Measurements from ENCODE around the gene PHOSPHO1.

DNA sequence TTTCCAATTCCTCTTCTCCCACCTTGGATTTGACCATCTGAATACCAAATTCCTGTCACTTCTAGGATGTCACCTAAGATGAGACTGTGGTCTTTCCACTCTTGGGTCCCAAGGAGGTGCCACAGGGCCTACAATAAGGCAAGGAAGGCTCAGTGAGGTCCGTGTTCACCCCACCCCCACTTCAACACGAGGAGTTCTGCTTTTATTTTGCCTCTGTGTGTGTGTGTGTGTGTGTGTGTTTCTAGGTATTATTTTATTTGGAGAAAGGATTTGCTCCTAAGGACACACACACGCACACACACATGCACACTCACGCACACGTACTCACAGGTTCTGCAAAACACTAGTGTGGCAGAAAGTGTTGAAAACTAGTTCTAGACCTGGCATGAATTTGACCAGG, 24.5 kb upstream of the PHOSPHO1 start:
- TF ChIP-seq, protein P1, sequence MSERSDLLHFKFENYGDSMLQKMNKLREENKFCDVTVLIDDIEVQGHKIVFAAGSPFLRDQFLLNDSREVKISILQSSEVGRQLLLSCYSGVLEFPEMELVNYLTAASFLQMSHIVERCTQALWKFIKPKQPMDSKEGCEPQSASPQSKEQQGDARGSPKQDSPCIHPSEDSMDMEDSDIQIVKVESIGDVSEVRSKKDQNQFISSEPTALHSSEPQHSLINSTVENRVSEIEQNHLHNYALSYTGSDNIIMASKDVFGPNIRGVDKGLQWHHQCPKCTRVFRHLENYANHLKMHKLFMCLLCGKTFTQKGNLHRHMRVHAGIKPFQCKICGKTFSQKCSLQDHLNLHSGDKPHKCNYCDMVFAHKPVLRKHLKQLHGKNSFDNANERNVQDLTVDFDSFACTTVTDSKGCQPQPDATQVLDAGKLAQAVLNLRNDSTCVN (CRISPR knock-in tag; IDR thresholded peaks at IDR 0.05; ENCODE audit: borderline replicate concordance): no peak
- TF ChIP-seq ZNF678 (CRISPR knock-in tag; IDR thresholded peaks at IDR 0.05): no peak
- TF ChIP-seq TRIM24 (CRISPR knock-in tag; IDR thresholded peaks at IDR 0.05): no peak
- TF ChIP-seq POLR2A (IDR thresholded peaks at IDR 0.05; ENCODE audit: insufficient read depth in 1 of 2, low read depth in 2 of 2, low read length in 2 of 2): no peak
- TF ChIP-seq, protein P2, sequence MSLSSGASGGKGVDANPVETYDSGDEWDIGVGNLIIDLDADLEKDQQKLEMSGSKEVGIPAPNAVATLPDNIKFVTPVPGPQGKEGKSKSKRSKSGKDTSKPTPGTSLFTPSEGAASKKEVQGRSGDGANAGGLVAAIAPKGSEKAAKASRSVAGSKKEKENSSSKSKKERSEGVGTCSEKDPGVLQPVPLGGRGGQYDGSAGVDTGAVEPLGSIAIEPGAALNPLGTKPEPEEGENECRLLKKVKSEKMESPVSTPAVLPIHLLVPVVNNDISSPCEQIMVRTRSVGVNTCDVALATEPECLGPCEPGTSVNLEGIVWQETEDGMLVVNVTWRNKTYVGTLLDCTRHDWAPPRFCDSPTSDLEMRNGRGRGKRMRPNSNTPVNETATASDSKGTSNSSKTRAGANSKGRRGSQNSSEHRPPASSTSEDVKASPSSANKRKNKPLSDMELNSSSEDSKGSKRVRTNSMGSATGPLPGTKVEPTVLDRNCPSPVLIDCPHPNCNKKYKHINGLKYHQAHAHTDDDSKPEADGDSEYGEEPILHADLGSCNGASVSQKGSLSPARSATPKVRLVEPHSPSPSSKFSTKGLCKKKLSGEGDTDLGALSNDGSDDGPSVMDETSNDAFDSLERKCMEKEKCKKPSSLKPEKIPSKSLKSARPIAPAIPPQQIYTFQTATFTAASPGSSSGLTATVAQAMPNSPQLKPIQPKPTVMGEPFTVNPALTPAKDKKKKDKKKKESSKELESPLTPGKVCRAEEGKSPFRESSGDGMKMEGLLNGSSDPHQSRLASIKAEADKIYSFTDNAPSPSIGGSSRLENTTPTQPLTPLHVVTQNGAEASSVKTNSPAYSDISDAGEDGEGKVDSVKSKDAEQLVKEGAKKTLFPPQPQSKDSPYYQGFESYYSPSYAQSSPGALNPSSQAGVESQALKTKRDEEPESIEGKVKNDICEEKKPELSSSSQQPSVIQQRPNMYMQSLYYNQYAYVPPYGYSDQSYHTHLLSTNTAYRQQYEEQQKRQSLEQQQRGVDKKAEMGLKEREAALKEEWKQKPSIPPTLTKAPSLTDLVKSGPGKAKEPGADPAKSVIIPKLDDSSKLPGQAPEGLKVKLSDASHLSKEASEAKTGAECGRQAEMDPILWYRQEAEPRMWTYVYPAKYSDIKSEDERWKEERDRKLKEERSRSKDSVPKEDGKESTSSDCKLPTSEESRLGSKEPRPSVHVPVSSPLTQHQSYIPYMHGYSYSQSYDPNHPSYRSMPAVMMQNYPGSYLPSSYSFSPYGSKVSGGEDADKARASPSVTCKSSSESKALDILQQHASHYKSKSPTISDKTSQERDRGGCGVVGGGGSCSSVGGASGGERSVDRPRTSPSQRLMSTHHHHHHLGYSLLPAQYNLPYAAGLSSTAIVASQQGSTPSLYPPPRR (CRISPR knock-in tag; IDR thresholded peaks at IDR 0.05; ENCODE audit: borderline replicate concordance): no peak
- TF ChIP-seq, protein P3, sequence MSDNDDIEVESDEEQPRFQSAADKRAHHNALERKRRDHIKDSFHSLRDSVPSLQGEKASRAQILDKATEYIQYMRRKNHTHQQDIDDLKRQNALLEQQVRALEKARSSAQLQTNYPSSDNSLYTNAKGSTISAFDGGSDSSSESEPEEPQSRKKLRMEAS (IDR thresholded peaks at IDR 0.05): no peak
- TF ChIP-seq POLR2AphosphoS5 (IDR thresholded peaks at IDR 0.05; ENCODE audit: low read depth, low read length): no peak
- TF ChIP-seq, protein P4, sequence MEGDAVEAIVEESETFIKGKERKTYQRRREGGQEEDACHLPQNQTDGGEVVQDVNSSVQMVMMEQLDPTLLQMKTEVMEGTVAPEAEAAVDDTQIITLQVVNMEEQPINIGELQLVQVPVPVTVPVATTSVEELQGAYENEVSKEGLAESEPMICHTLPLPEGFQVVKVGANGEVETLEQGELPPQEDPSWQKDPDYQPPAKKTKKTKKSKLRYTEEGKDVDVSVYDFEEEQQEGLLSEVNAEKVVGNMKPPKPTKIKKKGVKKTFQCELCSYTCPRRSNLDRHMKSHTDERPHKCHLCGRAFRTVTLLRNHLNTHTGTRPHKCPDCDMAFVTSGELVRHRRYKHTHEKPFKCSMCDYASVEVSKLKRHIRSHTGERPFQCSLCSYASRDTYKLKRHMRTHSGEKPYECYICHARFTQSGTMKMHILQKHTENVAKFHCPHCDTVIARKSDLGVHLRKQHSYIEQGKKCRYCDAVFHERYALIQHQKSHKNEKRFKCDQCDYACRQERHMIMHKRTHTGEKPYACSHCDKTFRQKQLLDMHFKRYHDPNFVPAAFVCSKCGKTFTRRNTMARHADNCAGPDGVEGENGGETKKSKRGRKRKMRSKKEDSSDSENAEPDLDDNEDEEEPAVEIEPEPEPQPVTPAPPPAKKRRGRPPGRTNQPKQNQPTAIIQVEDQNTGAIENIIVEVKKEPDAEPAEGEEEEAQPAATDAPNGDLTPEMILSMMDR (CRISPR knock-in tag; IDR thresholded peaks at IDR 0.05): no peak
